ENCODE data around the gene KANK2.
"Not testable (repeated sequence)": the region's sequence is repeated elsewhere in the genome, so short reads cannot be mapped to it uniquely, and the experiment has no call there.

Gene KANK2

DNA sequence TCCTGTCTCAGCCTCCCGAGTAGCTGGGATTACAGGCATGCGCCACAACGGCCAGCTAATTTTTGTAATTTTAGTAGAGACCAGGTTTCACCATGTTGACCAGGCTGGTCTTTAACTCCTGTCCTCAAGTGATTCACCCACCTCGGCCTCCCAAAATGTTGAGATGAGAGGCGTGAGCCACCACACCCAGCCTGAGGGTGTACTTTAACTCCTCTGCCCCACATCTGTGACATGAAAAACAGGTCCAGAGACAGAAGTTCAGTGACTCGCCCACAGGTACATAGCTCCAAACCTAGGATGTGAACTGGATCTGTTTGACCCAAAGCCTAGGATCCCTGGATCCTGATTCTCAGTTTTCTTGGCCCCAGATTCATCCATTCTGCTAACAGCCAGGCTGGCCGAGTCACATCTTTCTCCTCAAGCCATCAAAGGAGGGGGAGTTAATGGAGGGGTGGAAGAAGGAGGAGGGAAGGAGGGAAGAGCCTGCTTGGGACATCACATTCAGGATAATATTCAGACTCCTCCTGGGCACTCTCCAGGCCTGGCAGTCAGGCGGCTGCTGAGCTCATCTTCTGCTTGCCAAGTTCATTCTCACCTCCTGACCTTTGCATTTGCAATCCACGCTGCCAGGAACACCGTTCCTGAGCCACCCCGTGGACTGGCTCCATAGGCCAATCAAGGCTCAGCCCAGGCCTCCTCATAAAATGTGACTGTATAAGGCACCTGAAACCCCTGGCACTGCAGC is 44.9 kb downstream of the KANK2 start:
- Histone ChIP-seq H3K4me3 (ENCODE audit: low read depth in 1 of 5, low read length in 5 of 5) (no peak overlapping the region), H3K27ac (ENCODE audit: low read depth, low read length) (peak overlapping the region; percentile 67), H3K9me3 (ENCODE audit: control insufficient read depth in 5 of 5, low read length in 5 of 5) (no peaks in the 10 kb centered on the region), H3K9ac (ENCODE audit: low read length in 5 of 5) (peak overlapping the region in 1 of 5 donors; percentile 41), H3K4me1 (ENCODE audit: control insufficient read depth in 5 of 5, insufficient read depth in 5 of 5, low read length in 5 of 5) (peaks cover 5 to 42% (median 31%) of the 10 kb centered on the region in 5 donors), H3K36me3 (ENCODE audit: control insufficient read depth in 5 of 5, insufficient read depth in 5 of 5, low read length in 5 of 5) (no peaks in the 10 kb centered on the region), H3K27me3 (ENCODE audit: control insufficient read depth in 5 of 5, insufficient read depth in 4 of 5, low read length in 5 of 5) (no peaks in the 10 kb centered on the region)

DNA sequence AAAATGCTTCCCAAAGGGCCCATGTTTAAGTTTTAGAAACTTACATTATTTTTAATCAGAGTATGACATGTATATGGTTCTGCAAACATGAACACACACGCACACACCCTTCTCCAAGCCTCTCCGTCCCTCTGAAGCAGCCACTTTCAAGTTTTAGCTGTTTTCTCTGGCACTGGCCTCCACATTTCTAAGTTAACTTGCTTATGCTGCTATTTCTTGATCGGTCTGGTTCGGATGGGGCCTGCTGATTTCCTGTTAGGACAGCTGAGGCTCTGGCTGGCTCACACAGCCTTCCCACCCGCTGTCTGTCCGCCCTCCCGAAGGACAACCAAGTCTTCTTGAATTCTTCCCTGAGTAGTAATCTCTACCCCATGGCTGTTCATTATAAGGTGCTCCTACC is 46.2 kb downstream of the KANK2 start:
- Histone ChIP-seq H3K4me3 (ENCODE audit: low read depth in 1 of 5, low read length in 5 of 5) (no peak overlapping the region), H3K4me1 (ENCODE audit: control insufficient read depth in 5 of 5, insufficient read depth in 5 of 5, low read length in 5 of 5) (peaks cover 5 to 35% (median 27%) of the 10 kb centered on the region in 5 donors), H3K9me3 (ENCODE audit: control insufficient read depth in 5 of 5, low read length in 5 of 5) (no peaks in the 10 kb centered on the region), H3K36me3 (ENCODE audit: control insufficient read depth in 5 of 5, insufficient read depth in 5 of 5, low read length in 5 of 5) (no peaks in the 10 kb centered on the region), H3K27ac (ENCODE audit: low read depth, low read length) (no peak overlapping the region), H3K9ac (ENCODE audit: low read length in 5 of 5) (no peak overlapping the region), H3K27me3 (ENCODE audit: control insufficient read depth in 5 of 5, insufficient read depth in 4 of 5, low read length in 5 of 5) (no peaks in the 10 kb centered on the region)

DNA sequence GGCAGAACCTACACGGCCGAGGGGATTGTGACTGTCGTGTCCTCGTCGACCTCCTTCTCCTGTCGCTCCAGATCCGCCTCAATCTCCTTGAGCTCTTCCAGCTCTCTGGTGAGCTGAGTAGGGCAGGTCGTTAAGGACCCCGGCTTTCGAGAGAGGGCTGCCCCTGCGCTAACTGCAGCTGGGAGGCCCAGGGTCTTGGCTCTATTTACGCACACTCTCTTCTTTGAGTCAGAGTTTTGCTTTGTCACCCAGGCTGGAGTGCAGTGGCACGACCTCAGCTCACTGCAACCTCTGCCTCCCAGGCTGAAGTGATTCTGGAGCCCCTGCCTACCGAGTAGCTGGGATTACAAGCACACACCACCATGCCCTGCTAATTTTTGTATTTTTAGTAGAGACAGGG is 49.3 kb downstream of the KANK2 start:
- H3K27ac ChIP-seq (ENCODE audit: low read depth, low read length): no peak overlapping the region
- H3K9me3 ChIP-seq (ENCODE audit: control insufficient read depth in 5 of 5, low read length in 5 of 5): peaks cover 0 to 5% (median 0%) of the 10 kb centered on the region in 5 donors
- no peaks in the 10 kb centered on the region for H3K36me3 ChIP-seq (ENCODE audit: control insufficient read depth in 5 of 5, insufficient read depth in 5 of 5, low read length in 5 of 5)
- no peak overlapping the region for H3K9ac ChIP-seq (ENCODE audit: low read length in 5 of 5)
- H3K4me3 ChIP-seq (ENCODE audit: low read depth in 1 of 5, low read length in 5 of 5): no peak overlapping the region
- H3K4me1 ChIP-seq (ENCODE audit: control insufficient read depth in 5 of 5, insufficient read depth in 5 of 5, low read length in 5 of 5): peaks cover 7 to 31% (median 26%) of the 10 kb centered on the region in 5 donors
- no peaks in the 10 kb centered on the region for H3K27me3 ChIP-seq (ENCODE audit: control insufficient read depth in 5 of 5, insufficient read depth in 4 of 5, low read length in 5 of 5)

GRCh38 chr19:11145536-11145924 is 51.8 kb downstream of the KANK2 start:
- Histone ChIP-seq H3K9me3 (ENCODE audit: control insufficient read depth in 5 of 5, low read length in 5 of 5) (peaks cover 0 to 5% (median 0%) of the 10 kb centered on the region in 5 donors), H3K4me1 (ENCODE audit: control insufficient read depth in 5 of 5, insufficient read depth in 5 of 5, low read length in 5 of 5) (peaks cover 9 to 30% (median 26%) of the 10 kb centered on the region in 5 donors), H3K27ac (ENCODE audit: low read depth, low read length) (no peak overlapping the region), H3K4me3 (ENCODE audit: low read depth in 1 of 5, low read length in 5 of 5) (no peak overlapping the region), H3K9ac (ENCODE audit: low read length in 5 of 5) (no peak overlapping the region), H3K27me3 (ENCODE audit: control insufficient read depth in 5 of 5, insufficient read depth in 4 of 5, low read length in 5 of 5) (no peaks in the 10 kb centered on the region), H3K36me3 (ENCODE audit: control insufficient read depth in 5 of 5, insufficient read depth in 5 of 5, low read length in 5 of 5) (no peaks in the 10 kb centered on the region)

DNA sequence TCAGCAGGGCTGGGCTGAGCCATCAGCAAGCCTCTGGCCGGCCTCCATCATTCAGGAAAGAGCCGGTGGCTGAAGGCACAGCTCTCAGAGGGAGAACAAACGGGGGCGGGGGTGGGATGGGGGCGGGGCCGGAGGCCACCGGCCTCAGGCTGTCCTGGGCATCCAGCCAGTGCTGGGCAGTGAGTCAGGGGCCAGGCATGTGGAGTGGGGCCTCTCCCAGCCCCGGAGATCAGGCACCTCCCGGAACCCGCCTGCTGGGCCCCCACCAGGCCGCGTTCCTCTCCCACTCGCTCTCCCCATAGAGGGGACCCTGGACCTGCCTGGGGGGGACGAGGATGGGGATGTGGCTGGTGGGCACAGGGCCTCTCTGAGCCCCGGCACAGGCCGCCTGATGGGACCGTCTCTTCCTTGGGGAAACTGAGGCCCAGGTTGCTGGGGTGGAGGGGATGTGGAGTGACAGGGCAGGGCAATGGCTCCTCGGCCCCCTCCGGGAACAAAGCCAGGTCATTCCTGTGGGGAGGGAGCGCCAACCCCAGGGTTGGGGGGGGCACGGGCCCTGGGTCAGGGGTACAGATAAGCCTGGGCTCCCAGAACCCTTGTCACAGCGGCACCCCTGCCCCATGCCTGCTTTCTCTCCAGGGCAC is 54.7 kb downstream of the KANK2 start:
- H3K27me3 ChIP-seq (ENCODE audit: control insufficient read depth in 5 of 5, insufficient read depth in 4 of 5, low read length in 5 of 5): no peaks in the 10 kb centered on the region
- peak overlapping the region in 3 of 5 donors; percentile 36 to 45 (median 39) for H3K4me3 ChIP-seq (ENCODE audit: low read depth in 1 of 5, low read length in 5 of 5)
- peak overlapping the region in 4 of 5 donors; percentile 44 to 76 (median 68) for H3K9ac ChIP-seq (ENCODE audit: low read length in 5 of 5)
- peaks cover 11 to 50% (median 46%) of the 10 kb centered on the region in 5 donors for H3K4me1 ChIP-seq (ENCODE audit: control insufficient read depth in 5 of 5, insufficient read depth in 5 of 5, low read length in 5 of 5)
- H3K27ac ChIP-seq (ENCODE audit: low read depth, low read length): peak overlapping the region; percentile 90
- peaks cover 0 to 5% (median 0%) of the 10 kb centered on the region in 5 donors for H3K9me3 ChIP-seq (ENCODE audit: control insufficient read depth in 5 of 5, low read length in 5 of 5)
- no peaks in the 10 kb centered on the region for H3K36me3 ChIP-seq (ENCODE audit: control insufficient read depth in 5 of 5, insufficient read depth in 5 of 5, low read length in 5 of 5)

DNA sequence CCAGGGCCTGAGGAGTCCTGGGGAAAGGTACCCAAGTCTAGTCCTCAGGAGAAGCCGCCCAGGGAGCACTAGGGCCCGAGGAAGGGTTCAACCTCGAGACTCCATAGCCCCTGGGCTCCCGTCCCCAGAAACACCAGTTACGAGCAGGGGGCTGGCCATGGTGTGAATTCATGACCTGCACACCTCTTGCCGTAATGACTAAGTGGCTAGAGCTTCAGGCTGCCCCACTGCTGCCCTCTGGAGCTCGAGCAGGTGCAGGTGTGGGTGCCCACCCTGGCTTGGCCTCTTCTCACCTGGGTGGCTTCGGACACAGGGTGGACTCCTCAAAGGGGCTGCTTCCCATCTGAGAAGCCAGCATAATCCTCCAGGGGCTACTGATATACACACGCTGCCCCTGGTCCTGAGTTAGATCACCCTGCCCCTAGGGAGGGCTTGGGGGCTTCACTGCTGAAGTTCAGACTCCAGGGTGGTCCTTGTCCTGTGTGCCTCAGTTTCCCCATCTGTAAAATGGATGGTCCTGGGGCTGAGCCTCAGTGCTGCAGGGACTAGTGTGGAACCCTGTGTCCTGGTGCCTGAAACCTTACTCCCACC is 55.3 kb downstream of the KANK2 start:
- H3K9ac ChIP-seq (ENCODE audit: low read length in 5 of 5): no peak overlapping the region
- H3K9me3 ChIP-seq (ENCODE audit: control insufficient read depth in 5 of 5, low read length in 5 of 5): peaks cover 0 to 5% (median 0%) of the 10 kb centered on the region in 5 donors
- peak overlapping the region in 3 of 5 donors; percentile 2 to 28 (median 10) for H3K4me3 ChIP-seq (ENCODE audit: low read depth in 1 of 5, low read length in 5 of 5)
- H3K27ac ChIP-seq (ENCODE audit: low read depth, low read length): peak overlapping the region; percentile 90
- peaks cover 11 to 56% (median 52%) of the 10 kb centered on the region in 5 donors for H3K4me1 ChIP-seq (ENCODE audit: control insufficient read depth in 5 of 5, insufficient read depth in 5 of 5, low read length in 5 of 5)
- H3K27me3 ChIP-seq (ENCODE audit: control insufficient read depth in 5 of 5, insufficient read depth in 4 of 5, low read length in 5 of 5): no peaks in the 10 kb centered on the region
- no peaks in the 10 kb centered on the region for H3K36me3 ChIP-seq (ENCODE audit: control insufficient read depth in 5 of 5, insufficient read depth in 5 of 5, low read length in 5 of 5)

- H3K36me3 ChIP-seq (ENCODE audit: control insufficient read depth in 5 of 5, insufficient read depth in 5 of 5, low read length in 5 of 5): no peaks in the 10 kb centered on the region
- H3K4me3 ChIP-seq (ENCODE audit: low read depth in 1 of 5, low read length in 5 of 5): no peak overlapping the region
- no peak overlapping the region for H3K27ac ChIP-seq (ENCODE audit: low read depth, low read length)
- H3K9ac ChIP-seq (ENCODE audit: low read length in 5 of 5): no peak overlapping the region
- H3K27me3 ChIP-seq (ENCODE audit: control insufficient read depth in 5 of 5, insufficient read depth in 4 of 5, low read length in 5 of 5): no peaks in the 10 kb centered on the region
- peaks cover 0 to 5% (median 0%) of the 10 kb centered on the region in 5 donors for H3K9me3 ChIP-seq (ENCODE audit: control insufficient read depth in 5 of 5, low read length in 5 of 5)
- H3K4me1 ChIP-seq (ENCODE audit: control insufficient read depth in 5 of 5, insufficient read depth in 5 of 5, low read length in 5 of 5): peaks cover 11 to 59% (median 52%) of the 10 kb centered on the region in 5 donors
Observed at GRCh38 chr19:11140896-11141295, 56.4 kb downstream of the KANK2 start.

GRCh38 chr19:11140023-11140538 is 57.3 kb downstream of the KANK2 start:
- peak overlapping the region; percentile 75 for H3K27ac ChIP-seq (ENCODE audit: low read depth, low read length)
- not testable (repeated sequence) for H3K36me3 ChIP-seq (ENCODE audit: control insufficient read depth in 5 of 5, insufficient read depth in 5 of 5, low read length in 5 of 5); H3K27me3 ChIP-seq (ENCODE audit: control insufficient read depth in 5 of 5, insufficient read depth in 4 of 5, low read length in 5 of 5); H3K9ac ChIP-seq (ENCODE audit: low read length in 5 of 5); H3K4me3 ChIP-seq (ENCODE audit: low read depth in 1 of 5, low read length in 5 of 5); H3K9me3 ChIP-seq (ENCODE audit: control insufficient read depth in 5 of 5, low read length in 5 of 5)
- H3K4me1 ChIP-seq (ENCODE audit: control insufficient read depth in 5 of 5, insufficient read depth in 5 of 5, low read length in 5 of 5): peaks cover 11 to 59% (median 52%) of the 10 kb centered on the region in 5 donors

DNA sequence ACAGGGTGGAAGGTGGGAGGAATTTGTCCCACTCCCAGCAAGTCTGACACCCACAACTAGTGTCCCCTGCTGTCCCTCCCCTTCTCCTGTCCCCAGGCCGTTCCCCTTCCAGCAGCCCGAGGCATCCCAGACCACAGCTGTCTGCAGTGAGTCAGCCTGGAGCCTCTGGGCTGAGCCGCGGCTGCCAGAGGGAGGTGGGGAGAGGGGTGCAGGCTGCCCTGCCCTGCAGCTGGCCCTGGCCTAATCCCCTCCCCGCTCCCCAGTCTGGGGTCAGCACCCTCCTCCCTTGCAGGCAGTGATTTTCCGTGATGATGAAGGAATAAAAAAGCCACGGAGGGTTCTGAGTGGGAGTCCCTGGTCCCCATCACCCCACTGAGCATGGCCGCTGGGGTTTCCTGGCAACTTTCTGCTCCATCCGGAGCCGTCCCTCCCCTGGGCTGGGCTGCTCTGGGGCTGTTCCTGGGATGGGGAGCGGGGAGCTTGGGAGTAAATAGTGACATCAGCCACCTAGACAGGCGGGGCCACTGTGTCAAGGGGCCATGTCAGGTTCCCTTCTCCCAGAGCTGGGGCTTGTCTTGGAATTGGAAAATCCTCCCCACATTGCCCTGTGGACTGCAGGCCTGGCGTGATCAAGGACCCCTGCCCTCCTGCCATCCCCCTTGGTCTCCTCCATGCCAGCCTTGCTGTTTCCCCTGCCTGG is 58.6 kb downstream of the KANK2 start:
- H3K9me3 ChIP-seq (ENCODE audit: control insufficient read depth in 5 of 5, low read length in 5 of 5): no peaks in the 10 kb centered on the region
- peak overlapping the region in 2 of 5 donors; percentile 22 to 31 for H3K4me3 ChIP-seq (ENCODE audit: low read depth in 1 of 5, low read length in 5 of 5)
- H3K4me1 ChIP-seq (ENCODE audit: control insufficient read depth in 5 of 5, insufficient read depth in 5 of 5, low read length in 5 of 5): peaks cover 11 to 58% (median 50%) of the 10 kb centered on the region in 5 donors
- no peaks in the 10 kb centered on the region for H3K36me3 ChIP-seq (ENCODE audit: control insufficient read depth in 5 of 5, insufficient read depth in 5 of 5, low read length in 5 of 5)
- peak overlapping the region in 2 of 5 donors; percentile 1 to 56 for H3K9ac ChIP-seq (ENCODE audit: low read length in 5 of 5)
- H3K27me3 ChIP-seq (ENCODE audit: control insufficient read depth in 5 of 5, insufficient read depth in 4 of 5, low read length in 5 of 5): no peaks in the 10 kb centered on the region
- peak overlapping the region; percentile 75 for H3K27ac ChIP-seq (ENCODE audit: low read depth, low read length)

All from subcutaneous abdominal adipose tissue (tissue), 5 donors.